ENCODE results near the gene PRSS56. TPM values are rescaled to one million over a fixed set of nuclear protein-coding genes. Genes with fewer than 3 reads are reported as not detected.
A peak's percentile ranks its signal among the peaks of the same experiment; 100 is the strongest.

PRSS56 gene
- total RNA-seq, 3 donors from 2014 or later = not detected

- Mint-ChIP-seq H3K36me3 (ENCODE audit: insufficient read depth) (no peaks in the 10 kb centered on the region), H3K9me3 (no peaks in the 10 kb centered on the region), H3K4me1 (ENCODE audit: low read depth) (peaks cover 8% of the 10 kb centered on the region), H3K4me3 (no peak overlapping the region), H3K27me3 (ENCODE audit: low read depth) (peaks cover 41% of the 10 kb centered on the region)
- ATAC-seq = no peak
- DNase-seq = no peak
These were observed 36.1 kb upstream of the PRSS56 start for GRCh38 chr2:232483923-232484627.

- Mint-ChIP-seq H3K9me3 (no peaks in the 10 kb centered on the region), H3K4me1 (ENCODE audit: low read depth) (peaks cover 8% of the 10 kb centered on the region), H3K27me3 (ENCODE audit: low read depth) (peaks cover 47% of the 10 kb centered on the region), H3K36me3 (ENCODE audit: insufficient read depth) (no peaks in the 10 kb centered on the region), H3K4me3 (no peak overlapping the region)
- DNase-seq (no peak), ATAC-seq (no peak)
These were observed 35.4 kb upstream of the PRSS56 start for GRCh38 chr2:232484628-232485347.

GRCh38 chr2:232485348-232485756, 34.8 kb upstream of the PRSS56 start:
- no peak for ATAC-seq
- Mint-ChIP-seq H3K36me3 (ENCODE audit: insufficient read depth) (no peaks in the 10 kb centered on the region), H3K4me1 (ENCODE audit: low read depth) (peaks cover 8% of the 10 kb centered on the region), H3K9me3 (no peaks in the 10 kb centered on the region), H3K27me3 (ENCODE audit: low read depth) (peaks cover 52% of the 10 kb centered on the region), H3K4me3 (no peak overlapping the region)
- DNase-seq = no peak

GRCh38 chr2:232485757-232486557, 34.2 kb upstream of the PRSS56 start:
- H3K36me3 Mint-ChIP-seq (ENCODE audit: insufficient read depth) = no peaks in the 10 kb centered on the region
- no peak for DNase-seq
- peaks cover 52% of the 10 kb centered on the region for H3K27me3 Mint-ChIP-seq (ENCODE audit: low read depth)
- peaks cover 8% of the 10 kb centered on the region for H3K4me1 Mint-ChIP-seq (ENCODE audit: low read depth)
- no peaks in the 10 kb centered on the region for H3K9me3 Mint-ChIP-seq
- peak in 1 of 2 donors; percentile 7 for ATAC-seq
- H3K4me3 Mint-ChIP-seq = no peak overlapping the region

- no peaks in the 10 kb centered on the region for H3K36me3 Mint-ChIP-seq (ENCODE audit: insufficient read depth)
- peak in 1 of 2 donors; percentile 9 for ATAC-seq
- H3K27me3 Mint-ChIP-seq (ENCODE audit: low read depth) = peaks cover 58% of the 10 kb centered on the region
- H3K4me1 Mint-ChIP-seq (ENCODE audit: low read depth) = peaks cover 8% of the 10 kb centered on the region
- H3K9me3 Mint-ChIP-seq = no peaks in the 10 kb centered on the region
- no peak overlapping the region for H3K4me3 Mint-ChIP-seq
- DNase-seq = no peak
These were observed 33.4 kb upstream of the PRSS56 start for GRCh38 chr2:232486558-232487384.

GRCh38 chr2:232487385-232488096, 32.6 kb upstream of the PRSS56 start, which contains the start of gene ECEL1:
Gene ECEL1, minus strand, starts transcription at chr2:232487834. Its CDS starts 1,181 bp downstream, at chr2:232486653.
- DNase-seq = no peak
- no peak within 1 kb of the TSS for H3K4me3 Mint-ChIP-seq
- ATAC-seq = peak; percentile 17 to 47
- H3K36me3 Mint-ChIP-seq (ENCODE audit: insufficient read depth) = no peaks in the 10 kb centered on the region
- peaks cover 62% of the 10 kb centered on the region for H3K27me3 Mint-ChIP-seq (ENCODE audit: low read depth)
- H3K9me3 Mint-ChIP-seq = no peaks in the 10 kb centered on the region
- H3K4me1 Mint-ChIP-seq (ENCODE audit: low read depth) = peaks cover 8% of the 10 kb centered on the region

GRCh38 chr2:232488097-232488711, 32.0 kb upstream of the PRSS56 start:
- peaks cover 8% of the 10 kb centered on the region for H3K4me1 Mint-ChIP-seq (ENCODE audit: low read depth)
- peaks cover 63% of the 10 kb centered on the region for H3K27me3 Mint-ChIP-seq (ENCODE audit: low read depth)
- DNase-seq (no peak), ATAC-seq (no peak)
- H3K9me3 Mint-ChIP-seq = no peaks in the 10 kb centered on the region
- H3K36me3 Mint-ChIP-seq (ENCODE audit: insufficient read depth) = no peaks in the 10 kb centered on the region
- H3K4me3 Mint-ChIP-seq = no peak overlapping the region

- no peaks in the 10 kb centered on the region for H3K36me3 Mint-ChIP-seq (ENCODE audit: insufficient read depth)
- ATAC-seq (no peak), DNase-seq (no peak)
- peaks cover 8% of the 10 kb centered on the region for H3K4me1 Mint-ChIP-seq (ENCODE audit: low read depth)
- H3K9me3 Mint-ChIP-seq = no peaks in the 10 kb centered on the region
- H3K4me3 Mint-ChIP-seq = no peak overlapping the region
- H3K27me3 Mint-ChIP-seq (ENCODE audit: low read depth) = peaks cover 58% of the 10 kb centered on the region
These were observed 31.4 kb upstream of the PRSS56 start for GRCh38 chr2:232488721-232489300.

GRCh38 chr2:232489516-232490220, 30.5 kb upstream of the PRSS56 start:
- Mint-ChIP-seq H3K4me3 (no peak overlapping the region), H3K4me1 (ENCODE audit: low read depth) (peaks cover 8% of the 10 kb centered on the region), H3K27me3 (ENCODE audit: low read depth) (peaks cover 50% of the 10 kb centered on the region), H3K9me3 (no peaks in the 10 kb centered on the region), H3K36me3 (ENCODE audit: insufficient read depth) (no peaks in the 10 kb centered on the region)
- ATAC-seq = no peak
- no peak for DNase-seq

- Mint-ChIP-seq H3K36me3 (ENCODE audit: insufficient read depth) (no peaks in the 10 kb centered on the region), H3K9me3 (no peaks in the 10 kb centered on the region), H3K4me1 (ENCODE audit: low read depth) (peaks cover 3% of the 10 kb centered on the region), H3K4me3 (no peak overlapping the region), H3K27me3 (ENCODE audit: low read depth) (peaks cover 42% of the 10 kb centered on the region)
- DNase-seq (no peak), ATAC-seq (no peak)
These were observed 29.7 kb upstream of the PRSS56 start for GRCh38 chr2:232490221-232491138.

GRCh38 chr2:232491139-232491780, 28.9 kb upstream of the PRSS56 start:
- Mint-ChIP-seq H3K4me3 (no peak overlapping the region), H3K27me3 (ENCODE audit: low read depth) (peaks cover 39% of the 10 kb centered on the region), H3K4me1 (ENCODE audit: low read depth) (peaks cover 3% of the 10 kb centered on the region), H3K9me3 (no peaks in the 10 kb centered on the region), H3K36me3 (ENCODE audit: insufficient read depth) (no peaks in the 10 kb centered on the region)
- ATAC-seq (no peak), DNase-seq (no peak)

Data from activated T-cell treated with anti-CD3 and anti-CD28 coated beads, Interleukin-2, amount 50 U/mL, for 4 hours (primary cell).